Lower leg skin (tissue), 4 donors: Measurements from ENCODE around the gene GPR62. TPM values are rescaled to one million over a fixed set of nuclear protein-coding genes. Genes with fewer than 3 reads are reported as not detected.

Experiments
- DNase-seq, 2 donors: peaks; one replicate each; pipeline ENCODE4 v3.0.0-alpha.2; 2019; ENCODE audit warnings: low spot score in 2 of 2
- H3K4me3 ChIP-seq: fragments of 200-600 bp; sonication (generic); 2 replicates; pipeline ENCODE4 v1.5.1; 2017; ENCODE audit warnings: mild to moderate bottlenecking, low read depth; ENCODE audit not compliant: poor library complexity, severe bottlenecking
- CTCF ChIP-seq, 3 donors: fragments of 450-650 bp; IDR thresholded peaks; one replicate each; pipeline ENCODE4 v1.5.1; 2016; ENCODE audit warnings: antibody characterized with exemption in 3 of 3, mild to moderate bottlenecking in 3 of 3, moderate library complexity in 2 of 3
- POLR2A ChIP-seq, 2 donors: fragments of 450-650 bp; IDR thresholded peaks; one replicate each; pipeline ENCODE4 v1.6.1; 2016 to 2017; ENCODE audit warnings: antibody characterized with exemption in 2 of 2, mild to moderate bottlenecking in 1 of 2, moderate library complexity in 1 of 2
- WGBS, 2 donors: methylation state at CpG; one replicate each; pipeline ENCODE4 v1.1.5; 2018; 5-methylcytosine and 5-hydroxymethylcytosine counted together
- intact Hi-C: fragments of 100-400 bp; cut with DNase I; formaldehyde crosslinking; loops from one replicate; pipeline ENCODE4 v1.15.0; 2023; ENCODE audit warnings: low total_unique reads
- total RNA-seq, 4 donors: library from RNA; depleted of rRNA; stranded (reverse); fragments of >200 nt; gene quantifications; one replicate each; pipeline ENCODE4 v1.1.0, GENCODE V29; 2016

GPR62 gene
- total RNA-seq, 4 donors from 2014 or later, result not detected

- DNase-seq, result no peak
- H3K4me3 ChIP-seq, result no peak overlapping the region
- 93 to 96% methylated on average over 13 to 15 of the region's 15 CpGs for WGBS, 2 donors
- intact Hi-C loops, result loop anchor here (5.0 kb wide), 1 partner anchor 1635 kb away; no protein-coding TSS in a partner anchor
- TF ChIP-seq CTCF (IDR thresholded peaks at IDR 0.05) (no peak), POLR2A (IDR thresholded peaks at IDR 0.05) (no peak)
Observed at GRCh38 chr3:51957520-51958205, 2.5 kb downstream of the GPR62 start.

GRCh38 chr3:51958603-51959521 is 3.7 kb downstream of the GPR62 start:
- H3K4me3 ChIP-seq, result no peak overlapping the region
- WGBS, 2 donors, result 91 to 94% methylated on average over 20 of the region's 20 CpGs
- intact Hi-C loops, result loop anchor here (5.0 kb wide), 1 partner anchor 1633 kb away; no protein-coding TSS in a partner anchor
- no peak for DNase-seq
- no peak for TF ChIP-seq POLR2A (IDR thresholded peaks at IDR 0.05)
- no peak for TF ChIP-seq CTCF (IDR thresholded peaks at IDR 0.05)

- DNase-seq, result no peak
- 95 to 98% methylated on average over 7 of the region's 7 CpGs for WGBS, 2 donors
- no peak for TF ChIP-seq CTCF (IDR thresholded peaks at IDR 0.05)
- no peak for TF ChIP-seq POLR2A (IDR thresholded peaks at IDR 0.05)
- no peak overlapping the region for H3K4me3 ChIP-seq
- intact Hi-C loops, result loop anchor here (5.0 kb wide), 1 partner anchor 1633 kb away; no protein-coding TSS in a partner anchor
Observed at GRCh38 chr3:51959651-51960050, 4.5 kb downstream of the GPR62 start.

- no peak for DNase-seq
- TF ChIP-seq CTCF (IDR thresholded peaks at IDR 0.05), result no peak
- TF ChIP-seq POLR2A (IDR thresholded peaks at IDR 0.05), result no peak
- 93 to 95% methylated on average over 10 of the region's 10 CpGs for WGBS, 2 donors
- no peak overlapping the region for H3K4me3 ChIP-seq
- intact Hi-C loops, result no loop called here
Observed at GRCh38 chr3:51960386-51960785, 5.2 kb downstream of the GPR62 start.

- DNase-seq, result no peak
- H3K4me3 ChIP-seq, result no peak overlapping the region
- intact Hi-C loops, result no loop called here
- WGBS, 2 donors, result 89 to 94% methylated on average over 11 to 18 of the region's 18 CpGs
- TF ChIP-seq CTCF (IDR thresholded peaks at IDR 0.05) (no peak), POLR2A (IDR thresholded peaks at IDR 0.05) (no peak)
Observed at GRCh38 chr3:51961011-51961410, 5.8 kb downstream of the GPR62 start.
